Nephron (organoid): Measurements from ENCODE around the gene SUMO3.

Experiments
- H3K27ac Mint-ChIP-seq, 3 experiments: 2 replicates each; pipeline ENCODE4 v1.8.0; 2020; ENCODE audit warnings: mixed read lengths in 3 of 3, mild to moderate bottlenecking in 2 of 3, moderate library complexity in 1 of 3
- H3K27me3 Mint-ChIP-seq: 2 replicates; pipeline ENCODE4 v1.8.0; 2021; ENCODE audit warnings: low read depth, mild to moderate bottlenecking, moderate library complexity, mixed read lengths
- H3K36me3 Mint-ChIP-seq: 2 replicates; pipeline ENCODE4 v1.8.0; 2020; ENCODE audit warnings: low read depth, mixed read lengths
- H3K4me1 Mint-ChIP-seq: 2 replicates; pipeline ENCODE4 v1.8.0; 2020; ENCODE audit warnings: mixed read lengths
- H3K4me3 Mint-ChIP-seq, 3 experiments: 2 replicates each; pipeline ENCODE4 v1.8.0; 2020; ENCODE audit warnings: mild to moderate bottlenecking in 3 of 3, mixed read lengths in 3 of 3, moderate library complexity in 2 of 3
- H3K9me3 Mint-ChIP-seq: 2 replicates; pipeline ENCODE4 v1.8.0; 2020; ENCODE audit warnings: mixed read lengths
- CTCF ChIP-seq, 3 experiments: fragments of 200-600 bp; sonication (generic); IDR thresholded peaks; one replicate each; pipeline ENCODE4 v1.5.0; 2021; ENCODE audit warnings: antibody characterized with exemption in 3 of 3; ENCODE audit not compliant: unreplicated experiment in 3 of 3

Gene SUMO3

GRCh38 chr21:44759628-44760285 lies 58.1 kb downstream of the SUMO3 start:
- no peak for TF ChIP-seq CTCF (IDR thresholded peaks at IDR 0.05; ENCODE audit: unreplicated experiment in 3 of 3)
- peaks cover 6% of the 10 kb centered on the region for H3K9me3 Mint-ChIP-seq
- peaks cover 4% of the 10 kb centered on the region for H3K36me3 Mint-ChIP-seq
- no peak overlapping the region for H3K27ac Mint-ChIP-seq
- peaks cover 10% of the 10 kb centered on the region for H3K27me3 Mint-ChIP-seq
- H3K4me1 Mint-ChIP-seq = peaks cover 22% of the 10 kb centered on the region
- H3K4me3 Mint-ChIP-seq = no peak overlapping the region

DNA sequence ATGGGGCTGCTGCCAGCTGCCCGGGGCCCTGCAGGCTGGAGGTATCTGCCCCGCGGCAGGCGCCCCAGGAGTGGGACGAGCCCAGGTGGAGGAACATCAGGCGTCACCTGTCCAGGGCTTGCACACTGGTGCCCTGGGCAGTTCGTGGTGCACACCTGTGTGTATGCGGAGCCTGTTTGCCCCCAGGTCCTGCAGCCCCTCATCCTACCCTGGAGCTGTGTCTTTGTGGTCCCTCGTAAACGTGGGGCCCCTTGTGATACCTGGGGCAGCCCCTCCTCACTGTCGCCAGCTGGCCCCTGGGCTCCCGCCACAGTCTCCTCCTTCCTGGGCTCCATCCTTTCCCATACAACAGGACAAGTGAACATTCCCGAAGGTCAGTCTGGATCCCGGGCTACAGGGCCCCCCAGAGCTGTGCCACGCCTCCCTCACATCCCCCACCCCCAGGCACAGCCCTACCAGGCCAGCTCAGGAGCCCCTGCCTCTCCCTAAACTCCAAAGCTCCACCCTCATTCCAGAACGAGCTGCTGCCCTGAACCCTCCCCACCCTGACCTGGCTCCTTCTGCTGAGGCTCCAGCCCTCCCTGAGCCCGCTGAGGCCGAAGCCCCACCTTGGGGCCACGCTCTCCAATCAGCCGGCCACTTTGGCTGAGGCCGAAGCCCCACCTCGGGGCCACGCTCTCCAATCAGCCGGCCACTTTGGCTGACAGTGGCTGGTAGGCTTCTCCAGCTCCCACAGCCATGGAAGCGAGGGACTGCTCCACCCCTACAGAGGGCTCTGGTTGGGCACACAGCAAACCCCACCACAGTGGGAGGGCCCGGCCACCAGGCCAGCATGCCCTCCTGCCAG lies 58.9 kb downstream of the SUMO3 start:
- H3K9me3 Mint-ChIP-seq = peaks cover 8% of the 10 kb centered on the region
- H3K27ac Mint-ChIP-seq = no peak overlapping the region

GRCh38 chr21:44758141-44758561 lies 59.7 kb downstream of the SUMO3 start:
- Mint-ChIP-seq H3K27me3 (peaks cover 10% of the 10 kb centered on the region), H3K4me1 (peaks cover 22% of the 10 kb centered on the region), H3K36me3 (peaks cover 4% of the 10 kb centered on the region), H3K27ac (no peak overlapping the region), H3K9me3 (peaks cover 12% of the 10 kb centered on the region), H3K4me3 (no peak overlapping the region)
- no peak for TF ChIP-seq CTCF (IDR thresholded peaks at IDR 0.05; ENCODE audit: unreplicated experiment in 3 of 3)

More for the DNA sequence above, 58.9 kb downstream of the SUMO3 start:
- no peak for TF ChIP-seq CTCF (IDR thresholded peaks at IDR 0.05; ENCODE audit: unreplicated experiment in 3 of 3)
- Mint-ChIP-seq H3K4me1 (peaks cover 22% of the 10 kb centered on the region), H3K4me3 (no peak overlapping the region), H3K27me3 (peaks cover 10% of the 10 kb centered on the region), H3K36me3 (peaks cover 4% of the 10 kb centered on the region)

DNA sequence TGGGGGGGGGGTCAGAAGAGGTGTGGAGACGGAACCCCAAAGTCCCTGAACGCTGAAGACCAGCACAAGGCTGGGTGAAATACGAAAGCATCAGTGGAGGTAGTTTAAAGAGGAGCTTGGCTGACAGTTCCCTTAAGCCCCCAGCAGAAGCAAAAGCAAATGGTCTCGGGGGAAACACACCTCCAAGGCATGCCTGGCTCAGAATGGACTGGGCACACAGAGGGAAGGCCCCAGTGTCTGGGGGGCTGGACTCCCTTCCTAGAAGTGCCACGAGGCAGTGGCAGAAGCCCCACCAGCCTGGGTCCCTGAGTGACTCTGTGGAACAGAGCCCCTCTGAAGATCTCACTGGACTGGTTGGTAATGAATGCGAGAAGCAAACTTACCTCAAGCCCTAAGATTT lies 60.1 kb downstream of the SUMO3 start:
- no peak for TF ChIP-seq CTCF (IDR thresholded peaks at IDR 0.05; ENCODE audit: unreplicated experiment in 3 of 3)
- Mint-ChIP-seq H3K4me1 (peaks cover 24% of the 10 kb centered on the region), H3K36me3 (peaks cover 4% of the 10 kb centered on the region), H3K9me3 (peaks cover 14% of the 10 kb centered on the region), H3K4me3 (no peak overlapping the region), H3K27me3 (peaks cover 12% of the 10 kb centered on the region), H3K27ac (no peak overlapping the region)

DNA sequence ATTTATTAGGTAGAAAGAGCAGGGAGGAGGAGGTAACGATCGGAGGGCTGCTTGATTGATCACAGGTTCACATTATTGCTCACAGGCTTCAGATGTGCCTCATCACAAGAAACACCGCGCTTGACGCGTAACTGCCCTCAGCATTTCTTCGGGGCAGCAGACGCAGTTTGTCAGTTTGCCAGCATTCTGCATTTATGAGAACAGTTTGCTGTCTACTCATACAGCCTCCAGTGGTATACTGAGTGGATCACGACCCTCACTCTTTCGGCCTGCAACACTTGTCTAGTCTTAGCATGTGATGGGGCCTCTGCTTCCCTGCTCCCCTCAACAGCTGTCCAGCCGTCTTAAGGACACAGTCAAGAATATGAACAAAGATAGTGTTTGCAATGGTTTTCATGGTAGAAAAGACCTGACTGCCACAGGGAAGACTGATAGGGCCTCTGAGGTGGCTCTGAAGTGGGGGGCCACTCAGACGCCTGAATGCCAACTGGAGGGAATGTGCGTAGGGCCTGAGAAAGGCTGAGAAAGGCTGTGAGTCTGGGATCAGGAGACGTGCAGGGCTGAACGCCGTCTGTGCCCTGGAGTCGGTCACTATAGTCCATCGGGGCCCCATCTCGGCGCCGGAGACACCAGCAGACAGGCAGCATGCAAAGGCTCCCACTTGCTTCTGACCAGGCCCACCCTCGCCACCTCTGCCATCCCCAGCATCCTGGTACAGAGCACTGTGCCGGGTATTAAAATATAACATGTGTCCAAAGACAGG lies 61.3 kb downstream of the SUMO3 start:
- H3K27ac Mint-ChIP-seq = no peak overlapping the region
- H3K36me3 Mint-ChIP-seq = peaks cover 4% of the 10 kb centered on the region
- peaks cover 15% of the 10 kb centered on the region for H3K9me3 Mint-ChIP-seq
- no peak overlapping the region for H3K4me3 Mint-ChIP-seq
- no peak for TF ChIP-seq CTCF (IDR thresholded peaks at IDR 0.05; ENCODE audit: unreplicated experiment in 3 of 3)
- peaks cover 16% of the 10 kb centered on the region for H3K27me3 Mint-ChIP-seq
- H3K4me1 Mint-ChIP-seq = peaks cover 28% of the 10 kb centered on the region
